H9 (cell line): ENCODE results near the gene PRSS22. TPM values are rescaled to one million over a fixed set of nuclear protein-coding genes. Genes with fewer than 3 reads are reported as not detected.

Experiments
- DNase-seq: peaks from one replicate; pipeline ENCODE4 v3.0.0-alpha.2; 2017
- H2AFZ ChIP-seq: one replicate; pipeline ENCODE4 v1.6.1; 2013; ENCODE audit warnings: mild to moderate bottlenecking, low read length, control low read depth, moderate library complexity
- H2AK5ac ChIP-seq: 2 replicates; pipeline ENCODE4 v1.6.1; 2013; ENCODE audit warnings: low read length, control low read depth, mixed read lengths; ENCODE audit not compliant: insufficient read length
- H2BK120ac ChIP-seq: one replicate; pipeline ENCODE4 v1.6.1; 2013; ENCODE audit warnings: low read depth, mild to moderate bottlenecking, low read length, control low read depth, inconsistent platforms; ENCODE audit not compliant: poor library complexity, severe bottlenecking
- H2BK12ac ChIP-seq: 2 replicates; pipeline ENCODE4 v1.6.1; 2013; ENCODE audit warnings: low read length, control low read depth, mixed read lengths, low read depth; ENCODE audit not compliant: insufficient read length
- H2BK15ac ChIP-seq: 2 replicates; pipeline ENCODE4 v1.6.1; 2013; ENCODE audit warnings: low read depth, low read length, control low read depth
- H2BK20ac ChIP-seq: one replicate; pipeline ENCODE4 v1.6.1; 2013; ENCODE audit warnings: low read depth, mild to moderate bottlenecking, low read length, control low read depth, inconsistent platforms; ENCODE audit not compliant: poor library complexity, severe bottlenecking
- H2BK5ac ChIP-seq: 2 replicates; pipeline ENCODE4 v1.6.1; 2013; ENCODE audit warnings: low read length, control low read depth, mixed read lengths; ENCODE audit not compliant: insufficient read length
- H3K14ac ChIP-seq: 2 replicates; pipeline ENCODE4 v1.6.1; 2013; ENCODE audit warnings: low read length, control low read depth; ENCODE audit not compliant: insufficient read depth
- H3K18ac ChIP-seq: 2 replicates; pipeline ENCODE4 v1.6.1; 2013; ENCODE audit warnings: low read depth, mild to moderate bottlenecking, mixed read lengths, low read length, control low read depth; ENCODE audit not compliant: insufficient read length
- H3K23ac ChIP-seq: 2 replicates; pipeline ENCODE4 v1.6.1; 2013; ENCODE audit warnings: low read length, control low read depth, mixed read lengths, low read depth; ENCODE audit not compliant: insufficient read length
- H3K23me2 ChIP-seq: 2 replicates; pipeline ENCODE4 v1.6.1; 2013; ENCODE audit warnings: low read depth, mild to moderate bottlenecking, mixed read lengths, low read length, control low read depth; ENCODE audit not compliant: insufficient read length, poor library complexity, severe bottlenecking
- H3K27ac ChIP-seq: 2 replicates; pipeline ENCODE4 v1.5.1; 2013; ENCODE audit warnings: low read length, control low read depth, mixed read lengths, low read depth; ENCODE audit not compliant: insufficient read length
- H3K27me3 ChIP-seq: 2 replicates; pipeline ENCODE4 v1.6.1; 2013; ENCODE audit warnings: low read length, control low read depth, inconsistent platforms; ENCODE audit not compliant: insufficient read depth
- H3K4ac ChIP-seq: 2 replicates; pipeline ENCODE4 v1.6.1; 2013; ENCODE audit warnings: low read depth, mild to moderate bottlenecking, control low read depth, inconsistent platforms, low read length, moderate library complexity
- H3K4me1 ChIP-seq: 2 replicates; pipeline ENCODE4 v1.6.1; 2013; ENCODE audit warnings: low read length, control low read depth, inconsistent platforms; ENCODE audit not compliant: insufficient read depth
- H3K4me2 ChIP-seq: 2 replicates; pipeline ENCODE4 v1.6.1; 2013; ENCODE audit warnings: low read length, control low read depth, mixed read lengths; ENCODE audit not compliant: insufficient read length, insufficient read depth
- H3K56ac ChIP-seq: 2 replicates; pipeline ENCODE4 v1.6.1; 2013; ENCODE audit warnings: low read depth, mild to moderate bottlenecking, mixed read lengths, low read length, control low read depth; ENCODE audit not compliant: insufficient read length
- H3K79me1 ChIP-seq: 2 replicates; pipeline ENCODE4 v1.6.1; 2013; ENCODE audit warnings: low read depth, mild to moderate bottlenecking, moderate library complexity, low read length, control low read depth, inconsistent platforms; ENCODE audit not compliant: insufficient read depth, poor library complexity, severe bottlenecking
- H3K79me2 ChIP-seq: 2 replicates; pipeline ENCODE4 v1.6.1; 2013; ENCODE audit warnings: low read length, control low read depth, inconsistent platforms; ENCODE audit not compliant: insufficient read depth
- H3K9ac ChIP-seq: 2 replicates; pipeline ENCODE4 v1.6.1; 2013; ENCODE audit warnings: low read length, control low read depth, mixed read lengths; ENCODE audit not compliant: insufficient read length; ENCODE audit errors: extremely low read depth
- H3K9me3 ChIP-seq: one replicate; pipeline ENCODE4 v1.6.1; 2013; ENCODE audit warnings: low read depth, low read length, inconsistent platforms; ENCODE audit not compliant: control insufficient read depth
- H3T11ph ChIP-seq: one replicate; pipeline ENCODE4 v1.6.1; 2013; ENCODE audit warnings: mild to moderate bottlenecking, low read length, control low read depth, inconsistent platforms
- H4K20me1 ChIP-seq: one replicate; pipeline ENCODE4 v1.6.1; 2013; ENCODE audit not compliant: control insufficient read depth, insufficient read length, insufficient read depth
- H4K5ac ChIP-seq: 2 replicates; pipeline ENCODE4 v1.6.1; 2013; ENCODE audit warnings: low read depth, mild to moderate bottlenecking, mixed read lengths, low read length, control low read depth; ENCODE audit not compliant: insufficient read length
- H4K8ac ChIP-seq: replicated peaks from 2 replicates; pipeline ENCODE4 v1.6.1; 2013; ENCODE audit warnings: low read length, control low read depth, mixed read lengths, low read depth; ENCODE audit not compliant: insufficient read length
- H4K91ac ChIP-seq: 2 replicates; pipeline ENCODE4 v1.6.1; 2013; ENCODE audit warnings: low read depth, mild to moderate bottlenecking, moderate library complexity, mixed read lengths, low read length, control low read depth; ENCODE audit not compliant: insufficient read length
- H3K27ac Mint-ChIP-seq, 3 experiments: 2 replicates in 2 of 3; 3 replicates in 1 of 3; pipeline ENCODE4 v1.8.0; 2020 to 2021; ENCODE audit warnings: mixed read lengths in 3 of 3, mild to moderate bottlenecking in 1 of 3, moderate library complexity in 1 of 3
- H3K27me3 Mint-ChIP-seq: 2 replicates; pipeline ENCODE4 v1.8.0; 2021; ENCODE audit warnings: low read depth, mild to moderate bottlenecking, moderate library complexity, mixed read lengths
- H3K36me3 Mint-ChIP-seq, 3 experiments: 2 replicates in 2 of 3; 3 replicates in 1 of 3; pipeline ENCODE4 v1.8.0; 2020 to 2021; ENCODE audit warnings: low read depth in 3 of 3, mixed read lengths in 3 of 3; ENCODE audit not compliant: insufficient read depth in 1 of 3
- H3K4me1 Mint-ChIP-seq, 2 experiments: 2 replicates each; pipeline ENCODE4 v1.8.0; 2020; ENCODE audit warnings: mixed read lengths in 2 of 2
- H3K4me3 Mint-ChIP-seq, 2 experiments: 2 replicates in 1 of 2; 3 replicates in 1 of 2; pipeline ENCODE4 v1.8.0; 2020 to 2021; ENCODE audit warnings: mild to moderate bottlenecking in 2 of 2, mixed read lengths in 2 of 2, moderate library complexity in 1 of 2
- H3K9me3 Mint-ChIP-seq, 2 experiments: 2 replicates in 1 of 2; 3 replicates in 1 of 2; pipeline ENCODE4 v1.8.0; 2020; ENCODE audit warnings: mild to moderate bottlenecking in 2 of 2, mixed read lengths in 2 of 2, moderate library complexity in 1 of 2
- CTCF ChIP-seq: fragments of 200-600 bp; sonication (generic); conservative IDR thresholded peaks from 3 replicates; pipeline ENCODE4 v1.8.0; 2021; ENCODE audit warnings: antibody characterized with exemption, mild to moderate bottlenecking
- WGBS: extraction: QIAGEN DNeasy Blood & Tissue Kit; methylation state at CpG from one replicate; pipeline ENCODE4 v1.1.7; 2013; ENCODE audit warnings: missing lambda C conversion rate, low lambda C conversion rate, mixed read lengths; ENCODE audit not compliant: insufficient read length; ENCODE audit errors: extremely low coverage; 5-methylcytosine and 5-hydroxymethylcytosine counted together
- long read RNA-seq: library from polyadenylated mRNA; unstranded; transcript quantifications from one replicate; pipeline ENCODE4 v2.0.0, GENCODE V29; 2020
- total RNA-seq: library from RNA; stranded (reverse); gene quantifications from 2 replicates; pipeline ENCODE4 v1.2.1, GENCODE V29; 2021

The PRSS22 gene
- total RNA-seq = 1.9 and 2.4 TPM in 2 replicates
- long read RNA-seq, partial matches to known transcripts = 0 of 2 reads
- long read RNA-seq, other reads (novel, unspliced or antisense) = 2 of 2 reads

- peaks cover 5% of the 10 kb centered on the region for H3K23me2 ChIP-seq
- H3K18ac ChIP-seq = no peak within 1 kb of the TSS
- no peaks in the 10 kb centered on the region for H4K20me1 ChIP-seq
- H3K4me2 ChIP-seq = peak within 1 kb of the TSS; percentile 81
- no peaks in the 10 kb centered on the region for H3K79me1 ChIP-seq
- no peaks in the 10 kb centered on the region for H3K9me3 ChIP-seq
- no peak within 1 kb of the TSS for H4K5ac ChIP-seq
- H3K27me3 ChIP-seq = no peaks in the 10 kb centered on the region
- no peak within 1 kb of the TSS for H4K91ac ChIP-seq
- H3K9ac ChIP-seq = no peak within 1 kb of the TSS
- no peak within 1 kb of the TSS for H2AK5ac ChIP-seq
- Mint-ChIP-seq H3K27me3 (peaks cover 34% of the 10 kb centered on the region), H3K4me1 (peaks cover 5 to 7% of the 10 kb centered on the region in 2 experiments; a peak in 3 of 4 replicates), H3K9me3 (peaks cover 20 to 26% of the 10 kb centered on the region in 2 experiments), H3K4me3 (peak within 1 kb of the TSS; percentile 63 to 81), H3K27ac (no peak within 1 kb of the TSS), H3K36me3 (peaks cover 2 to 11% (median 10%) of the 10 kb centered on the region in 3 experiments)
- peak; percentile 74 for DNase-seq
- no peak for TF ChIP-seq CTCF
- H3K14ac ChIP-seq = no peak within 1 kb of the TSS
- H3T11ph ChIP-seq = no peak within 1 kb of the TSS
- no peak within 1 kb of the TSS for H3K27ac ChIP-seq
- no peak within 1 kb of the TSS for H3K23ac ChIP-seq
- no peak within 1 kb of the TSS for H3K4ac ChIP-seq
- no peak within 1 kb of the TSS for H2AFZ ChIP-seq
- H4K8ac ChIP-seq = no peak within 1 kb of the TSS
- no peak within 1 kb of the TSS for H2BK20ac ChIP-seq
- H2BK12ac ChIP-seq = no peak within 1 kb of the TSS
- H2BK120ac ChIP-seq = no peak within 1 kb of the TSS
- H3K79me2 ChIP-seq = no peaks in the 10 kb centered on the region
- no peak within 1 kb of the TSS for H2BK15ac ChIP-seq
- no peaks in the 10 kb centered on the region for H3K4me1 ChIP-seq
- WGBS = no CpG with 5 or more reads among the region's 42 CpGs
- no peak within 1 kb of the TSS for H3K56ac ChIP-seq
- H2BK5ac ChIP-seq = no peak within 1 kb of the TSS
Observed at GRCh38 chr16:2857451-2858244, at the start of gene PRSS22. TSS of gene PRSS22 (minus strand) at chr16:2858170. CDS start at chr16:2858104, 66 bp downstream.
